ENCODE measurements around the gene ZNF592.

Gene ZNF592

GRCh38 chr15:84839714-84840113, 91.3 kb downstream of the ZNF592 start:
- CTCF ChIA-PET, result interaction anchor here (4.1 kb wide), 1 partner anchor 89 kb away, joined by 16 read pairs; no protein-coding TSS in a partner anchor
- TF ChIP-seq ZNF600 (tag by site-specific recombination; IDR thresholded peaks at IDR 0.05), result no peak
- no peak for TF ChIP-seq ZEB2 (tag by site-specific recombination; IDR thresholded peaks at IDR 0.05)
- TF ChIP-seq ZNF311 (tag by site-specific recombination; IDR thresholded peaks at IDR 0.05; ENCODE audit: borderline replicate concordance), result no peak
- TF ChIP-seq ZNF548 (tag by site-specific recombination; IDR thresholded peaks at IDR 0.05), result no peak
- no peak for TF ChIP-seq ZNF560 (tag by site-specific recombination; IDR thresholded peaks at IDR 0.05; ENCODE audit: borderline replicate concordance)
- no peak for TF ChIP-seq ZNF423 (tag by site-specific recombination; IDR thresholded peaks at IDR 0.05)
- no peak for TF ChIP-seq ZNF350 (tag by site-specific recombination; IDR thresholded peaks at IDR 0.05)
- no peak for TF ChIP-seq ZSCAN30 (tag by site-specific recombination; IDR thresholded peaks at IDR 0.05)
- no peak for TF ChIP-seq ZSCAN5A (tag by site-specific recombination; IDR thresholded peaks at IDR 0.05)
- TF ChIP-seq PRDM1 (tag by site-specific recombination; IDR thresholded peaks at IDR 0.05), result no peak
- no peak for TF ChIP-seq ZNF626 (tag by site-specific recombination; IDR thresholded peaks at IDR 0.05)
- TF ChIP-seq KLF16 (tag by site-specific recombination; IDR thresholded peaks at IDR 0.05), result no peak
- no peak for TF ChIP-seq GLI2 (tag by site-specific recombination; IDR thresholded peaks at IDR 0.05; ENCODE audit: borderline replicate concordance, low read depth)
- TF ChIP-seq ZNF155 (tag by site-specific recombination; IDR thresholded peaks at IDR 0.05), result no peak
- TF ChIP-seq ZNF580 (tag by site-specific recombination; IDR thresholded peaks at IDR 0.05), result no peak
- TF ChIP-seq ZBTB1 (tag by site-specific recombination; IDR thresholded peaks at IDR 0.05), result no peak
- TF ChIP-seq PRDM2 (tag by site-specific recombination; IDR thresholded peaks at IDR 0.05; ENCODE audit: borderline replicate concordance), result no peak
- no peak for TF ChIP-seq HIC1 (tag by site-specific recombination; IDR thresholded peaks at IDR 0.05)
- Histone ChIP-seq H3K27ac (ENCODE audit: extremely low read depth, low read depth, low read length) (no peak overlapping the region), H3K9me3 (ENCODE audit: control insufficient read depth, insufficient read depth, low read depth, low read length) (no peaks in the 10 kb centered on the region), H3K4me3 (ENCODE audit: low read depth, low read length) (no peak overlapping the region), H3K36me3 (ENCODE audit: control insufficient read depth in 2 of 2, insufficient read depth in 1 of 2, low read length in 2 of 2) (no peaks in the 10 kb centered on the region), H3K4me1 (ENCODE audit: control insufficient read depth, insufficient read depth, low read length) (no peaks in the 10 kb centered on the region)
- POLR2A ChIA-PET, result no interaction called here
